Anterior cingulate cortex (tissue), 58 donors: ENCODE data around the gene PTPRN2.
"Not testable (repeated sequence)": the region's sequence is repeated elsewhere in the genome, so short reads cannot be mapped to it uniquely, and the experiment has no call there.

ENCODE experiments used
- DNase-seq, 58 donors: peaks; one replicate each; lab custom pipeline; 2025; lab: John Stamatoyannopoulos, UW

The PTPRN2 gene

DNA sequence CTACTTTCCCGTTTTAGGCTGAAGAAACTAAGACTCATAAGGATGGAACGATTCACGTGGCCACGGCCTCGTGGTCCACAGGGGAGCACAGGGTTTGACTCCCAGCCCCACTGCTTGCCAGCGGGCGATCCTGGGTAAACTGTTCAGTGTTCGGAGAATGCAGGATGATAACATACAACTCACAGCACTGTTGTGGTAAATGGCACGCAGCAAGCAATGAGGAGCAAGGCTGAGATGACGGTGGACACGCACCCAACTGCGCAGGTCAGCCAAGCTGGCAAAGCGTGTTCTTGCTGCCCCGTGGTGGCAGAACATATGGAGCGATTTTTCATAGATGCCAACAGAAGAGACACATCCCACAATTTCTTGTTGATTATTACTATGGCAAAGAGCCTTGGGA lies 978.1 kb downstream of the PTPRN2 start:
- DNase-seq: no peak

- no peak for DNase-seq
Observed at GRCh38 chr7:157607218-157607617, 980.4 kb downstream of the PTPRN2 start.

- DNase-seq: no peak
Observed at GRCh38 chr7:157606140-157606539, 981.5 kb downstream of the PTPRN2 start.

- no peak for DNase-seq
Observed at GRCh38 chr7:157605638-157606037, 982.0 kb downstream of the PTPRN2 start.

DNA sequence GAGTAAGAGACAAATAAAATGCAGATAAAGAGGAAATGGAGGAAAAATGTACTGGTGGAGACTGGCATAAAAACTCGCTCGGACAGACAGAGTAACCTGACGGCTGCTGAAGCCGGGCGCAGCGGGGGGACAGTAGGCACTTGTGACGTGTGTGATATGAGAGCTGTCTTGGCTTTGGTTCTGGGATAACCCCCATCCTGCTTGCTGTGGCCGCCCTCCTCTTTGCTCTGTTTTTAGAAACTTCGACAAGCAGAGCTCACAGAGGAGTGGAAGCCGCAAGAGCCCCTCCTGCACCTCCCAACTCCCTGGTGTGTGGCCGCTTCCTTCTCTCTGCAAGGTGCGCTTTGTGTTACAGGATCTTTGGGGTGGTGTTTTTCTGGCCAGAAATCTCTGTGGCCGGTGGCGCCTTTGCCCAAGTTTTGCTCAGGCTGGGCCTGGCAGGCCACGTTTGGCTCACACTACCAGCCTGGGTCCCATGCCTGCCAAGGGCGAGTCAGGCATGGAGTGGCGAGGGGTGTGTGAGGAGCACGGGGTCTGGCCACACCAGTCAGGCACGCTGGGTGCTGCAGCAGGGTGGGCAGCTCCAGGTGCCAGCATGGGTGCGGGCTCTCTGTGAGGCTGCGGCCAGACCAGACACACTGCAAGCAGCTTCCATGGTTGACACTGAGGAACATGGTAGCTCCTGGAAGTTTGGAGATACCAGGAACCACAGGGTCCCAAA lies 982.8 kb downstream of the PTPRN2 start:
- no peak for DNase-seq

DNA sequence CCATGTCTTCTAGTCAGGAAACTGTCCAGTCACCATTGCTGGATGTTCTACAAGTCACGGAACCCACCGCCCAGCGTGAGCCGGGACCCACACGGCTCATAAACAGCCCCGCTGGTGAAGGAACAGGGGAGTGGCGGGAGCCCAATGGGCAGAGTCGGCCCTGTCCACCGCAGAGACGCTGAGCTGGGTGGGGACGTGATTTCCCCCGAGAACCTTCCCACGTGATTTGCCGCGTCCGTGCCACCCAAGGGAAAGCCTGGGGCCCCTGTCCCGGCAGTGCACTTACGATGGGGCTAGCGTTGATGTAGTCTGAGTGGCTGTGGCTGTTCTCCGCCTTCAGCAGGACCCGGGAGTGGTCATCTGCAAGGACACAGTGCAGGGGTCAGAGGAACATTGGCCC lies 983.9 kb downstream of the PTPRN2 start:
- no peak for DNase-seq

GRCh38 chr7:157603005-157603404 lies 984.6 kb downstream of the PTPRN2 start:
- no peak for DNase-seq

- DNase-seq: no peak
Observed at GRCh38 chr7:157602581-157602980, 985.0 kb downstream of the PTPRN2 start.

DNA sequence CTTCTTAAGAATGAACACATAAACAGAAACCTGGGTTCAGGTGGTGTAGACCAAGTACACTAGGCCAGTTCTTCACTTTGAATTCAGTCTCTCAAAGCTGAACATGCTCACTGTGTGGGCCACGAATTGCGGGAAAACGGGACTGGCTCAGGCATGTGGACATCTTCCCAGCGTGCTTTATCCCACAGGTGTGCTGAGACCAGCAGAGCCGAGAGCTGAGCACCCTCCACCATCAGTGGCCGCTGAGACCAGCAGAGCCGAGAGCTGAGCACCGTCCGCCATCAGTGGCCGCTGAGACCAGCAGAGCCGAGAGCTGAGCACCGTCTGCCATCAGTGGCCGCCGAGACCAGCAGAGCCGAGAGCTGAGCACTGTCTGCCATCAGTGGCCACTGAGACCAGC lies 985.5 kb downstream of the PTPRN2 start:
- no peak for DNase-seq

DNA sequence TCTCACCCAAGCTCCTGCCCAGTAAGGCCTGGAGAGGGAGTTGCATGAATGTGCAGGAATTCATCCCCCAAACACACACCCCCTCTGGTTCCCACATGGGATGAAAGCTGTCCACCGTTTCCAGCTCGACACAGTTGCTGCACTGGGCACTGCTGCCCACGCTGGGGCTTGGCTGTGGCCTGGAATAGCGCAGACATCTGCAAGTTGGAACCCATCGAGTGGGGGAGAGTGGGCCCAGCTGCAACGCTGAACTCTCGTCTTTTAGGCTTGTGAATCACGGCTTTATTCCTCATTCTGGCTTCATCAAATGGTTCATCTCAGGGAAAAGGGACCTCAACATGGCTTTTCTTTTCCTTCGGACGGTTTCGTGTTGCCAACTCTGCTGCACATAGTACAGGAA lies 986.1 kb downstream of the PTPRN2 start:
- peak in 51 of 58 donors; percentile 8 to 79 (median 52) for DNase-seq

DNA sequence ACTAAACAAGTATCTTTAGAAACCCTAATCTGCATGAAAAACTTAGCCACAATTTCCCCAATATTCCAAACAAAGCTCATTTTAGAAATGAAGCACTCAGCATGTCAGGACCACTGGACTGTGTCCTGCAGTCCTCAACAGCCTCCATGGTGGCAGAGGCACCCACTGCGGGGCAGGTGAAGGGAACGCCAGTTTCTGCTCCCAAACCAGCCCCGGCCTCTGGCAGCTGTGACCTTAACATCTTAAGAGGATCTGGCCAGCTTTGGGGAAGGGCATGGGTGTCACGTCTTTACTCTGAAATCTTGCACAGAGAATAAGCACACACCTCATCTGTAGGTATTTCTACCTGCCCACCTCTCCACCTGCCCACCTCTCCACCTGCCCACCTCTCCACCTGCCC lies 988.1 kb downstream of the PTPRN2 start:
- no peak for DNase-seq

GRCh38 chr7:157597562-157597961 lies 990.1 kb downstream of the PTPRN2 start:
- no peak for DNase-seq

GRCh38 chr7:157596881-157597280 lies 990.7 kb downstream of the PTPRN2 start:
- DNase-seq: no peak

- no peak for DNase-seq
Observed at GRCh38 chr7:157596471-157596870, 991.2 kb downstream of the PTPRN2 start.

DNA sequence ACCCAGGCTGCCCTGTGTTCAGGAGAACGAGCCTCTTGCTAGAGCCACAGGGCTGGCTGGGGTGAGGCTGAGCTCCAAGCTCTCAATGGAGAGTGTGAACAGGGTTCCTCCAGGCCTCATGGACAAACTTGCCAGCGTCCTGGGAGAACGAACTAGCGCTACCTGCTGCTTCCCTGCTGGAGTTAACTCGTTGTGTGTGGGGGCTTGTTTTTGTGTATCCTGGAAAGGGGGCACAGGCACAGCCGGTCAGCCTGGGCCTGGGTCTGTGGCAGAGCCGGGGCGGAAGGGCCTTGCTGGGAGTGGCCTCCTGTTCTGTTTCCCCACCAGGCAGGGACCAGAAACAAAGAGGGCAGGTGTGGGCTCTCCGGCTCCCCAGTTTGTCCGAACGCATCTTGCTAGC lies 991.6 kb downstream of the PTPRN2 start:
- no peak for DNase-seq

DNA sequence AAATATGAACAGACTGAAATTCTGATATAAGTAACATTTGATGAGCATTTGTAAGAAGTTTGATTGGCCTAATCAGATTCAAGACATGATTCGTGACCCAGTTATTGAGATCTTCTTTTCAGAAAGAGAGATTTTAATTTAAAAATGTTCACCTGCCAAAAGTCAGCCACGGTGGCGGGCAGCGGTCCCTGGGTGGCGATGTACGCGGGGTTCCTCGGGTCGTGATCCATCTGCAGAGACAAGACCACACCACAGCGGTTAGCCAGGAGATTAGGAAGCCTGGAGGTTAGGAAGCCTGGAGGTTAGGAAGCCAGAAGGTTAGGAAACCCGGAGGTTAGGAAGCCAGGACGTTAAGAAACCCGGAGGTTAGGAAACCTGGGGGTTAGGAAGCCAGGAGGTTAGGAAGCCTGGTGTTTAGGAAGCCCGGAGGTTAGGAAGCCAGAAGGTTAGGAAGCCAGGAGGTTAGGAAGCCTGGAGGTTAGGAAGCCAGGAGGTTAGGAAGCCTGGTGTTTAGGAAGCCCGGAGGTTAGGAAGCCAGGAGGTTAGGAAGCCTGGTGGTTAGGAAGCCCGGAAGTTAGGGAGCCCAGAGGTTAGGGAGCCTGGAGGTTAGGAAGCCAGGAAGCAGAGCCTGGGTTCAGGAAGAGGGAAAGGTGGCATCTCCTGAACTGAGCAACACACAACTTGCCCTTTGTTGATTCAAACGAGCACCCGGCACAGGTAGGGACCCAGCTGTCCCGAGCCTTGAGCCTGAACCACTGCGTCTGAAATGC lies 992.4 kb downstream of the PTPRN2 start:
- DNase-seq: no peak

- no peak for DNase-seq
Observed at GRCh38 chr7:157594306-157594705, 993.3 kb downstream of the PTPRN2 start.

- DNase-seq: no peak
Observed at GRCh38 chr7:157593541-157593940, 994.1 kb downstream of the PTPRN2 start.

DNA sequence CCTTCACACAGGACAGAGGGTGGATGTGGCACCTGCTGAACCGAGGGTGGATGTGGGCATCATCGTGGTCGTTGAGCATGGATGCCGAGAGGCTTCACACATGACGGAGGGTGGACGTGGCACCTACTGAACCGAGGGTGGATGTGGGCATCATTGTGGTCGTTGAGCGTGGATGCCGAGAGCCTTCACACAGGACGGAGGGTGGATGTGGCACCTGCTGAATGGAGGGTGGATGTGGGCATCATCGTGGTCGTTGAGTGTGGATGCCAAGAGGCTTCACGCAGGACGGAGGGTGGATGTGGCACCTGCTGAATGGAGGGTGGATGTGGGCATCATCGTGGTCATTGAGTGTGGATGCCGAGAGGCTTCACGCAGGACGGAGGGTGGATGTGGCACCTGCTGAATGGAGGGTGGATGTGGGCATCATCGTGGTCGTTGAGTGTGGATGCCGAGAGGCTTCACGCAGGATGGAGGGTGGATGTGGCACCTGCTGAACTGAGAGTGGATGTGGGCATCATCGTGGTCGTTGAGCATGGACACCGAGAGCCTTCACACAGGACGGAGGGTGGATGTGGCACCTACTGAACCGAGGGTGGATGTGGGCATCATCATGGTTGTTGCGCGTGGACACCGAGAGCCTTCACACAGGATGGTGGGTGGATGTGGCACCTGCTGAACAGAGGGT lies 994.8 kb downstream of the PTPRN2 start:
- not testable (repeated sequence) for DNase-seq

- DNase-seq: no peak
Observed at GRCh38 chr7:157590526-157590925, 997.1 kb downstream of the PTPRN2 start.

GRCh38 chr7:157589680-157590079 lies 997.9 kb downstream of the PTPRN2 start:
- no peak for DNase-seq
